GM12875 (cell line): ENCODE results near the gene FAM50A.

ENCODE experiments used
- H3K4me3 ChIP-seq: one replicate; pipeline ENCODE4 v1.5.1; 2011; ENCODE audit warnings: low read depth, low read length, control low read depth
- TF ChIP-seq, protein P1 (sequence below): IDR thresholded peaks from 2 replicates; pipeline ENCODE4 v1.5.1; 2011; ENCODE audit warnings: low read depth, mild to moderate bottlenecking, control low read depth, inconsistent platforms, low read length, moderate library complexity, borderline replicate concordance; ENCODE audit not compliant: insufficient read depth

FAM50A gene

DNA sequence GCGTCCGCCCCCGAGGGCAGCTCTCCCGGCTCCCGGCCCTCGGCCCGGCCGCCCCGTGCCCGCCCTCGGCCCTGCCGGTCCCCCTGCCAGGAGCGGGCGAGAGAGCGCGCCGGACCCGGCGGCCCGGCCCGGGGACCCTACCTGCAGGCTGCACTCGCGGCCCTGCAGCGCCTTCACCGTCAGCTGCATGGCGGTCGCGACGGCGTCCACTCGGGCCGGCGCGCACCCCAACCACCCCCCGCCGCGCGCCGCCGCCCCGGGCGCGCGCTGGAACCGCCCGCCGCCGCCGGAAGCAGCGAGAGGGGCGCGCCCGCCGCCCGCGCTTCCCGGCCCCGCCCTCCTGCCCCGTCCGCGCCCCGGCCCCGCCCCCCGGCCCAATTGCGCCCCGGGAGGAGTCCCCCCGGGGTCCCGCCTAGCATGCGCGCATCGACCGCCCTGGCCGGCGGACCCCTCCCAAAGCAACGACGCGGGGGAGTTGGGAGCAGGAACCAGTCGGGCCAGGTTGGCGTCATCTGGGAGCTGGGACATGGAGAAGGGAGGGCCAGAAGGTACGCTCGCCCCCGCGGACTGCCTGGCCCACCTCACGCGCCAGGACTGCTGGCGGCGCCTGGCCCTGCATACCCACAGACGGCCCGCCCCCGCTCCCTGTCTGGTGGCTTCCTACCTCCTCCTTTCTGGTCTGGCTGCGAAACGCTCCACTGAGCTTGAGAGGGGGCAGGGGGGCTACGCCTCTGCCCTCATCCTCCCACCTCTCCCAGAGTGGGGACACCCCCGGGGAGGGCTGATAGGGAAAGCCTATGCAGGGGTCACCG lies 42.7 kb downstream of the FAM50A start, which contains the start of gene UBL4A:
UBL4A (minus strand) TSS at position 220 of the 812 bp plus-strand sequence; CDS start at position 189, 31 bp downstream.
- TF ChIP-seq, protein P1, sequence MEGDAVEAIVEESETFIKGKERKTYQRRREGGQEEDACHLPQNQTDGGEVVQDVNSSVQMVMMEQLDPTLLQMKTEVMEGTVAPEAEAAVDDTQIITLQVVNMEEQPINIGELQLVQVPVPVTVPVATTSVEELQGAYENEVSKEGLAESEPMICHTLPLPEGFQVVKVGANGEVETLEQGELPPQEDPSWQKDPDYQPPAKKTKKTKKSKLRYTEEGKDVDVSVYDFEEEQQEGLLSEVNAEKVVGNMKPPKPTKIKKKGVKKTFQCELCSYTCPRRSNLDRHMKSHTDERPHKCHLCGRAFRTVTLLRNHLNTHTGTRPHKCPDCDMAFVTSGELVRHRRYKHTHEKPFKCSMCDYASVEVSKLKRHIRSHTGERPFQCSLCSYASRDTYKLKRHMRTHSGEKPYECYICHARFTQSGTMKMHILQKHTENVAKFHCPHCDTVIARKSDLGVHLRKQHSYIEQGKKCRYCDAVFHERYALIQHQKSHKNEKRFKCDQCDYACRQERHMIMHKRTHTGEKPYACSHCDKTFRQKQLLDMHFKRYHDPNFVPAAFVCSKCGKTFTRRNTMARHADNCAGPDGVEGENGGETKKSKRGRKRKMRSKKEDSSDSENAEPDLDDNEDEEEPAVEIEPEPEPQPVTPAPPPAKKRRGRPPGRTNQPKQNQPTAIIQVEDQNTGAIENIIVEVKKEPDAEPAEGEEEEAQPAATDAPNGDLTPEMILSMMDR, result no peak
- H3K4me3 ChIP-seq, result peak within 1 kb of the TSS; percentile 74

DNA sequence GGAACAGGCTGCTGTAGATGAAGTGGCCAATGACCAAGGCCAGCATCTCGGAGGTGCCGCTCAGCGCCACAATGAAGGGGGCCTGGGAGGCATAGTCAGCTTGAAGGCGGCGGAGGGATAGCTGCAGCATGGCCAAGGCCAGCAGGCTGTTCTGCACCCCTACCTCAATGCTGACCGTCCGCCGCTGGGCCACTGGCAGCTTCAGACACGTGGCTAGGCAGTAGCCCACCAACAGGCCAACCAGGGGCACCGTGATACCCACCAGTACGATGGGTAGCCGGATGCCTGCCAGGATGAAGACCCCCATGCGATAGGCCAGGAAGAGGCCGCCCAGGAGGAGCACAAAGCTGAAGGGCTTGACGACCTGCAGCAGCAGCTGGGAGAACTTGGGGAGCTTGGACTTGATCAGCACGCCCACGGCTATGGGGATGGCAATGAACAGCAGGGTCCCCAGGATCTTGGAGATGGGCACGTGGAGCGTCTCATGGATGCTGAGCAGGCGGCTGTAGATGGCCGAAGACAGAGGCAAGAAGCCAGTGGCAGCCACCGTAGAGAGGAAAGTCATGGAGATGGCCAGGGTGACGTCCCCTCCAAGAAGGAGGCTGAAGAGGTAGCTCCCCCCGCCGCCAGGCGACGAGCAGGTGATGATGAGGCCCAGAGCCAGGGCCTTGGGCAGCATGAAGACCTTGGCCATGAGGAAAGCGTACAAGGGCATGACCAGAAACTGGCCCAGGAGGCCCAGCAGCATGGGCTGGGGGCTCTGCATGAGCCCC lies 43.8 kb downstream of the FAM50A start:
- TF ChIP-seq, protein P1, result no peak
- H3K4me3 ChIP-seq, result no peak overlapping the region

DNA sequence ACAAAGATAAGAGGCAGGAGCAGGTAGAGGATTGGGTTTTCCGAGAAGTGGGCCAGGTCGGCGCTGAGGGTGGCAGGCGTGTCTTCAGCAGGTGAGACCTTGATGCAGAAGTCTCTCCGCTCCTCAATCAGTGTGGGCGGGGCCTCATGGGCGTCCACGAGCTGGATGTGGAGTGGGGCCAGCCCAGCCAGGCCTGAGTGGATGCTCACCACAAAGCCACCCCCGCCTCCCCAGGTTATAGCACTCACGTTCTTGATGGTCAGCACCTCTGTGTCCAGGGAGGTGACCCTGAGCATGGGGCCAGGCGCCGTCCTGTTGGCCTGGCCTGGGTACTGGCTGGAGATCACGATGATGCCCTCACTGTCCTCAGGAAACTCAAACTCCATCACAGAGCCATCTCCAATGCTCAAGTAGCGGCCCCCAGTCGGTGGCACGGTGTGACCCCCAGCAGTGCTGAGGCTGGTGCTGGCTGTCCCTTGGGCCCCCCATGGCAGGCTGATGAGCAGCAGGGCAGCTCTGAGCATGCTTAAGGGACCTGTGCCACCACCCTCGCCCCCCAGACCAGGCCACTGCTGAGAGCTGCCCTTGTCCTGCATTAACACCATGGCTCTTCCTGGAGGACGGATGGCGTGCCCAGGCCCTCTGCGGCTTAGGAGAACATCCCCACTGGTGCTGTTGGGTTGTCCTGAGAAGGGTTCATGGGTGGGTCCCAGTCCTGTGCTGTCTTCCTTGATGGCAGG lies 44.6 kb downstream of the FAM50A start:
- TF ChIP-seq, protein P1, result no peak
- H3K4me3 ChIP-seq, result no peak overlapping the region

DNA sequence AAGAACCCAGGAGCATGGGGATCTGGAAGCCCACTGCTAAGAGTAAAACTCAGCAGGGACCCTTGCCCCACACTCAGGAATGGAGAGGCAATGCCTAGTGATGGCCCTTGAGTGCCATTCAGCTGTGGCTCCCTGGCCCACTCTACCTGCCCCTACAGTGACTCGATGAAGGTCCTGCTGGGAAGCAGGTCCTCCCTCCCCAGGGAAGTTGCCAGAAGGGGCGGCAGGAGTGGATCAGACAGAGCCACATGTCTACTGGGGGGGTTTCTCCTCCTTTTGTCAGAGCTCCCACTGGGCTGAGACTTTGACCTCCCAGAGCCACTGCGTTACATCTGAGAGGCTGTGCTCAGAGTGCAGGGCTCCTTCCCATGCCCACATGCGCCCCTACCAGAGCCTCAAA lies 45.2 kb downstream of the FAM50A start:
- TF ChIP-seq, protein P1, result no peak
- H3K4me3 ChIP-seq, result peak overlapping the region; percentile 62

DNA sequence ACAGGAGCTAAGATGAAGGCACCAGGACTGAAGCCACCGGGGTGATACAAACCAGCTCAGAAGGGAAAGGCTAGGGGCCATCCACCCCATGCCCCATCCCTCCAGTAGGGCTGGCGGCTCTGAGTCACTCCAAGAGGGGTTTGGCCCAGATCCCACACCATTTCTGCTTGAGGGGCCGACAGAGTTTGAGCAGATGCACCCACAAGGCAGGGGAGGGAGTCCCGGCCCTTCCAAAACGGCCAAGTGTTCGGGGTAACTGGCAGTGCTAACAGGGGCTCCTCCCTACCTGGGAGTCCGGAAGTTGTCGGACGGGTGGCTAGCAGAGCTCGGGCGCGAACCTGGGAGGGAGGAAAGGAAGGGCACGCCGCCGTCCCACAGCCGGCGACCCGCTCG lies 46.1 kb downstream of the FAM50A start:
- TF ChIP-seq, protein P1, result no peak
- H3K4me3 ChIP-seq, result peak overlapping the region; percentile 62

DNA sequence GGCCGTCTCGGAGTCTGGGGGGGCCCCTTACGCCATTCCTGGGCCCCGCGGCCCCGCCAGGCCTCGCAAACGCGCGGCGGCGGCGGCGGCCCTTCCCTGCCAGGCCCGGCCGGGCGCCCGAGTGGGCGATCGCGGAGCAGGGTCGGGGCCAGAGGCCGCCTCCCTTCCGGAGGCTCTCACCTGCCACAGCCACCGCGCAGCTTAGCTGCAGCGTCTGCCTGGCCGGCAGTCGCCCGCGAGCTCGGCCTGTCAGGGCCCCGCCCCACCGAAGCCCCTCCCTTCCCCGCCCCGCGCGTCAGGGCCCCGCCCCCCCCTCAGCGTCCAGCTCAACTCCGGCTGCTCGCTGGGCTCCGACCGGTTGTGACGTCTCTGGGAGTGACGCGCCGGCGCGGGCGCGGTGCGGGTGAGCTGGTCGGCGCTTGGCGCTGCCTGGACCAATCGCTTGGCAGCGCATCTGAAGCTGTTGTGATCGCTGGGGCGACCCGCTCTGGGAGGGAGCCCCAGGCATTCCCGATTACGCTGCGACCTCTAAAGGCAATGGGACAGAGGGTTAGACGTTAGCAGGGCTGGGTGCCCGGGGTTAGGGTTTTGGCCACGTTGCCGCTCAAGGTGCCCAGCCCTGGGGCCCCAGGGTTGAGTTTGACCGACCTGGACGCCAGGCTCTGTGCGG lies 46.6 kb downstream of the FAM50A start, which contains the start of gene SLC10A3:
SLC10A3 (minus strand) TSS at position 216 of the 670 bp plus-strand sequence. CDS start 1,689 bp downstream, outside the sequence.
- TF ChIP-seq, protein P1, result no peak
- H3K4me3 ChIP-seq, result peak within 1 kb of the TSS; percentile 75
